ENCODE results near the gene RAB6C. TPM values are rescaled to one million over a fixed set of nuclear protein-coding genes. Genes with fewer than 3 reads are reported as not detected.
"Not testable (repeated sequence)": the region's sequence is repeated elsewhere in the genome, so short reads cannot be mapped to it uniquely, and the experiment has no call there.

RAB6C gene
- total and polyA plus RNA-seq, 3 donors from 2014 or later: 1.6 to 2.6 (median 1.9) TPM

- H3K4me1 ChIP-seq: no peaks in the 10 kb centered on the region
- H3K9me3 ChIP-seq: no peaks in the 10 kb centered on the region
- intact Hi-C loops (cut with DNase I; ENCODE audit: low total_unique reads): no loop called here
- no peak overlapping the region for H3K27ac ChIP-seq
- DNase-seq: no peak
- no peaks in the 10 kb centered on the region for H3K36me3 ChIP-seq (ENCODE audit: low read depth, missing control alignments)
- no peak overlapping the region for H3K4me3 ChIP-seq
- 89 to 91% methylated on average over 9 of the region's 9 CpGs for WGBS, 2 donors
- H3K27me3 ChIP-seq: no peaks in the 10 kb centered on the region
- TF ChIP-seq POLR2A (IDR thresholded peaks at IDR 0.05): no peak
- no peak for TF ChIP-seq CTCF (IDR thresholded peaks at IDR 0.05)
Observed at GRCh38 chr2:129975016-129975774, 4.3 kb upstream of the RAB6C start.

- H3K4me1 ChIP-seq; DNase-seq; H3K27ac ChIP-seq; H3K36me3 ChIP-seq (ENCODE audit: low read depth, missing control alignments); intact Hi-C loops (cut with DNase I; ENCODE audit: low total_unique reads); H3K27me3 ChIP-seq; H3K9me3 ChIP-seq; H3K4me3 ChIP-seq: not testable (repeated sequence)
- 80 to 88% methylated on average over 3 of the region's 3 CpGs for WGBS, 2 donors
Observed at GRCh38 chr2:129976969-129977368, 2.5 kb upstream of the RAB6C start.

- 91 to 92% methylated on average over 5 of the region's 5 CpGs for WGBS, 2 donors
- no peak for DNase-seq
- TF ChIP-seq CTCF (IDR thresholded peaks at IDR 0.05) (no peak), POLR2A (IDR thresholded peaks at IDR 0.05) (no peak)
- Histone ChIP-seq H3K4me1 (no peaks in the 10 kb centered on the region), H3K4me3 (no peak overlapping the region), H3K27ac (no peak overlapping the region), H3K27me3 (no peaks in the 10 kb centered on the region), H3K9me3 (no peaks in the 10 kb centered on the region), H3K36me3 (ENCODE audit: low read depth, missing control alignments) (no peaks in the 10 kb centered on the region)
- intact Hi-C loops (cut with DNase I; ENCODE audit: low total_unique reads): no loop called here
Observed at GRCh38 chr2:129977986-129978385, 1.5 kb upstream of the RAB6C start.

- intact Hi-C loops (cut with DNase I; ENCODE audit: low total_unique reads); H3K27ac ChIP-seq: not testable (repeated sequence)
- WGBS, 2 donors: 3 to 7% methylated on average over 3 to 5 of the region's 13 CpGs
Observed at GRCh38 chr2:129980246-129980645, 780 bp downstream of the RAB6C start.

GRCh38 chr2:129981689-129982088, 2.2 kb downstream of the RAB6C start:
- WGBS, 2 donors: 38 to 45% methylated on average over 7 of the region's 7 CpGs
- H3K9me3 ChIP-seq; H3K36me3 ChIP-seq (ENCODE audit: low read depth, missing control alignments); H3K27me3 ChIP-seq; H3K4me3 ChIP-seq; H3K4me1 ChIP-seq; DNase-seq; intact Hi-C loops (cut with DNase I; ENCODE audit: low total_unique reads); H3K27ac ChIP-seq: not testable (repeated sequence)

More at GRCh38 chr2:129980246-129980645, 780 bp downstream of the RAB6C start:
- not testable (repeated sequence) for H3K9me3 ChIP-seq; H3K27me3 ChIP-seq; H3K4me1 ChIP-seq; DNase-seq; H3K36me3 ChIP-seq (ENCODE audit: low read depth, missing control alignments)
- peak overlapping the region in 1 of 2 donors; percentile 59 for H3K4me3 ChIP-seq

- TF ChIP-seq POLR2A (IDR thresholded peaks at IDR 0.05) (no peak), CTCF (IDR thresholded peaks at IDR 0.05) (no peak)
- H3K4me3 ChIP-seq: no peak overlapping the region
- DNase-seq: no peak
- H3K27ac ChIP-seq: no peak overlapping the region
- H3K4me1 ChIP-seq: no peaks in the 10 kb centered on the region
- intact Hi-C loops (cut with DNase I; ENCODE audit: low total_unique reads): no loop called here
- 79 to 87% methylated on average over 2 of the region's 2 CpGs for WGBS, 2 donors
- no peaks in the 10 kb centered on the region for H3K27me3 ChIP-seq
- no peaks in the 10 kb centered on the region for H3K9me3 ChIP-seq
- no peaks in the 10 kb centered on the region for H3K36me3 ChIP-seq (ENCODE audit: low read depth, missing control alignments)
Observed at GRCh38 chr2:129984426-129984825, 5.0 kb downstream of the RAB6C start.

- H3K4me1 ChIP-seq; intact Hi-C loops (cut with DNase I; ENCODE audit: low total_unique reads); H3K9me3 ChIP-seq; H3K27me3 ChIP-seq; H3K27ac ChIP-seq; H3K4me3 ChIP-seq; H3K36me3 ChIP-seq (ENCODE audit: low read depth, missing control alignments); DNase-seq: not testable (repeated sequence)
- 0 to 5% methylated on average over 1 to 47 of the region's 49 CpGs for WGBS, 2 donors
Observed at GRCh38 chr2:129992415-129993006, 13.0 kb downstream of the RAB6C start.

- H3K27ac ChIP-seq; H3K4me1 ChIP-seq; H3K4me3 ChIP-seq; intact Hi-C loops (cut with DNase I; ENCODE audit: low total_unique reads); H3K36me3 ChIP-seq (ENCODE audit: low read depth, missing control alignments); H3K9me3 ChIP-seq; H3K27me3 ChIP-seq; DNase-seq: not testable (repeated sequence)
- WGBS, 2 donors: 30% methylated on average over 20 of the region's 20 CpGs; no CpG with 5 or more reads in 1 of the 2 donors
Observed at GRCh38 chr2:129993151-129993550, 13.7 kb downstream of the RAB6C start.

- H3K4me1 ChIP-seq; H3K9me3 ChIP-seq; DNase-seq; H3K36me3 ChIP-seq (ENCODE audit: low read depth, missing control alignments); H3K27me3 ChIP-seq; intact Hi-C loops (cut with DNase I; ENCODE audit: low total_unique reads); H3K4me3 ChIP-seq; H3K27ac ChIP-seq: not testable (repeated sequence)
- 68 to 69% methylated on average over 2 of the region's 2 CpGs for WGBS, 2 donors
Observed at GRCh38 chr2:129996657-129997237, 17.3 kb downstream of the RAB6C start.

All from testis (tissue), 3 donors.